ENCODE data around the gene GFY. TPM values are rescaled to one million over a fixed set of nuclear protein-coding genes. Genes with fewer than 3 reads are reported as not detected.

GFY gene
- total and polyA plus RNA-seq, 5 donors, result not detected

GRCh38 chr19:49421878-49422202, 3.3 kb upstream of the GFY start:
- no peaks in the 10 kb centered on the region for H3K27me3 ChIP-seq (ENCODE audit: control insufficient read depth, insufficient read depth)
- DNase-seq, result no peak
- ATAC-seq, result no peak
- WGBS, result 16% methylated on average over 3 of the region's 3 CpGs
- no peak overlapping the region for H3K27ac ChIP-seq (ENCODE audit: low read length)
- no peak overlapping the region for H3K4me3 ChIP-seq (ENCODE audit: low read length)
- no peaks in the 10 kb centered on the region for H3K9me3 ChIP-seq (ENCODE audit: control insufficient read depth, low read length)
- H3K4me1 ChIP-seq (ENCODE audit: control insufficient read depth, insufficient read depth, low read length), result no peaks in the 10 kb centered on the region
- intact Hi-C loops (cut with DNase I), result loop anchor here in 1 of 4 donors (10.0 kb wide), 1 partner anchor 197 kb away; no protein-coding TSS in a partner anchor

GRCh38 chr19:49422407-49423070, 2.6 kb upstream of the GFY start:
- peak; percentile 52 to 67 for ATAC-seq
- peak; percentile 46 to 78 (median 73) for DNase-seq
- Histone ChIP-seq H3K27ac (ENCODE audit: low read length) (no peak overlapping the region), H3K4me3 (ENCODE audit: low read length) (peak overlapping the region; percentile 0), H3K27me3 (ENCODE audit: control insufficient read depth, insufficient read depth) (no peaks in the 10 kb centered on the region), H3K4me1 (ENCODE audit: control insufficient read depth, insufficient read depth, low read length) (no peaks in the 10 kb centered on the region), H3K9me3 (ENCODE audit: control insufficient read depth, low read length) (no peaks in the 10 kb centered on the region)
- intact Hi-C loops (cut with DNase I), result loop anchor here in 1 of 4 donors (10.0 kb wide), 1 partner anchor 198 kb away; no protein-coding TSS in a partner anchor
- 2% methylated on average over 58 of the region's 58 CpGs for WGBS

DNA sequence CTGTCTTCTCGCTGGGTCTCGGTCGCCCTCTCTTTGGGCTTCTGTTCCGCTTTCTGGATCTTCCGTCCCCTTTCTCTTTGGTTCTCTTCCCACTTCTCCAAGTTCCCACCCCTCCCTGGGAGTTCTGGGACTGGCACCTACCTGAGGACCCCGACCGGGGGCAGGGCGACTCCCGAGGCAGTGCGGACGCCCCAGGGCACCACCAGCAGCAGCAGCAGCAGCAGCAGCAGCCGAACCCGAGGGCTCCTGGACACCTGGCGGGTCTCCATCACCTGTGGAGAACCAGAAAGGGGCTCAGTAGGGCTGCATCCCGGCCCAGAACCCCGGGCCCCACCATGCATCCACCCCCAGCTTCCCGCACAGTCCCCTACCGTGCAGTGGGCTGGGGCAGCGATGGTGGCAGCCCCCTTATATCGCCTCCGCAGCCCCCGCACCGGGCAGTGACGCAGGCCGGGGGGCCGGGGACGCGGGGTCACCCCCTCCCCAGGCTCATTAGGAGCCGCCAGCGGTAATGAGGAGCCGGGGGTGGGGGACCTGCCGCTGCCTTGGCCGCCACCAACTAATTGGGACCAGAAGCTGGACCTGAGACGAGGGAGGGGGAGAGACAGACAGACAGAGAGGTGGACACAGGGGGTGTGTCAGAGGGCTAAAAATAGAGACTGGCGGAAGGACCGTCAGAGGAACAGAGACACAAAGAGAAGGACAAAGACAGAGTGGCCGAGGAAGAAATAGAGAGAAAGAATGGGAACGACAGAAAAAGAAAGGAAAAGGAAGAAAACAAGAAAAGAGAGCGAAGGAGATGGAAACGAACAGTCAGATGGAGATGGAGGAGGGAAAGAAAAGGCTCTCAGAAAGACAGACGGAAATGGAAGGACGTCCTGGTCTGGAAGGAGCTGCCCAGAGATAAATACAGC, 1.9 kb upstream of the GFY start, which contains the start of gene PTH2:
TSS of gene PTH2 (minus strand) at position 371 of the 914 bp plus-strand sequence. CDS start at position 269, 102 bp downstream.
- 6% methylated on average over 42 of the region's 42 CpGs for WGBS
- ATAC-seq, result no peak

DNA sequence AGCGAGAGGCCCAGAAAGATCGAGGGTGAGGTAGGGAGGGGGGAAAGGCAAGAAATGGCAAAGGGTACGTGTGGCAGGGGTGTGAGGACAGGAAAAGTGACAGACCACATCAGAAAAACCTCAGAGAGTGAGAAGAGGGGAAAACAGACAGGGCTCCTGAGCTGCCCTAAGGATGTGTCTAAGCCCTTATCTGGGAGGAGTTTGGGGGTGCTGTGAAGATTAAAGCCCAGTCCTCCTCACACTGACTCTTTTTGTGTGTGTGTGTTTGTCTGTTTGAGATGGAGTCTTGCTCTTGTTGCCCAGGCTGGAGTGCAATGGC, 1.2 kb upstream of the GFY start:
- no peak for DNase-seq
- intact Hi-C loops (cut with DNase I), result loop anchor here in 1 of 4 donors (10.0 kb wide), 1 partner anchor 199 kb away; no protein-coding TSS in a partner anchor
- Histone ChIP-seq H3K4me3 (ENCODE audit: low read length) (no peak overlapping the region), H3K4me1 (ENCODE audit: control insufficient read depth, insufficient read depth, low read length) (no peaks in the 10 kb centered on the region), H3K9me3 (ENCODE audit: control insufficient read depth, low read length) (no peaks in the 10 kb centered on the region), H3K27ac (ENCODE audit: low read length) (no peak overlapping the region), H3K27me3 (ENCODE audit: control insufficient read depth, insufficient read depth) (no peaks in the 10 kb centered on the region)
- WGBS, result 12% methylated on average over 3 of the region's 3 CpGs
- no peak for ATAC-seq

More for the DNA sequence above, 1.9 kb upstream of the GFY start, which contains the start of gene PTH2:
- peak in 1 of 3 donors; percentile 26 for DNase-seq
- Histone ChIP-seq H3K27ac (ENCODE audit: low read length) (no peak within 1 kb of the TSS), H3K9me3 (ENCODE audit: control insufficient read depth, low read length) (no peaks in the 10 kb centered on the region), H3K4me1 (ENCODE audit: control insufficient read depth, insufficient read depth, low read length) (no peaks in the 10 kb centered on the region), H3K4me3 (ENCODE audit: low read length) (peak within 1 kb of the TSS; percentile 0), H3K27me3 (ENCODE audit: control insufficient read depth, insufficient read depth) (no peaks in the 10 kb centered on the region)
- intact Hi-C loops (cut with DNase I), result loop anchor here in 1 of 4 donors (10.0 kb wide), 1 partner anchor 199 kb away; no protein-coding TSS in a partner anchor

DNA sequence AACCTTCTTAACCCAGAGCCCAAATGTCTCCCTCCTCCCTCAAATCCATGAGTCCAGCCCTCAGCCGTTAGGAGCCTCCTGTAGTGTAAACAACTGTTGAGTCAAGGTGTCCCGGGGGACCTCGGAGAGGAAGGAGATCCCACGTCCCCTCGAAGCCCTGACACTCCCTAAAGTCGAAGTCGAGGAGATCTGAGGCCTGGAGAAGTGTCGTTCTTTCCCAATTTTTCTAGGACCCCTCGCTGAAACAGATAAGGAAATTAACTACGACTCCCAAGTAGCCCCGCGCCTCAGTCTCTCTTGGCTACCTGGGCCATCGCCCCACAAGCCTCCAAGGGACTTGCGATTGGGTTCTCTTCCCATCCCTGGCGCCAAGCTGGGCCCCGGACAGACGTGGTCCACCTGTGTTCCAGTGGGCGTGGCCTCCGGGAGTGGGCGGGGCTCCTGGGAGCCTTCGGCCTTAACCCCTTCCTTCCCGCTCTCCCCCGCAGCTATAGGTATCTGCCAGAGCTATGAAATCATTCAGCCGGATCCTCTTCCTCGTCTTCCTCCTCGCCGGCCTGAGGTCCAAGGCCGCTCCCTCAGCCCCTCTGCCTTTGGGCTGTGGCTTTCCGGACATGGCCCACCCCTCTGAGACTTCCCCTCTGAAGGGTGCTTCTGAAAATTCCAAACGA, 869 bp downstream of the GFY start:
- 3% methylated on average over 30 of the region's 30 CpGs for WGBS
- no peaks in the 10 kb centered on the region for H3K9me3 ChIP-seq (ENCODE audit: control insufficient read depth, low read length)

DNA sequence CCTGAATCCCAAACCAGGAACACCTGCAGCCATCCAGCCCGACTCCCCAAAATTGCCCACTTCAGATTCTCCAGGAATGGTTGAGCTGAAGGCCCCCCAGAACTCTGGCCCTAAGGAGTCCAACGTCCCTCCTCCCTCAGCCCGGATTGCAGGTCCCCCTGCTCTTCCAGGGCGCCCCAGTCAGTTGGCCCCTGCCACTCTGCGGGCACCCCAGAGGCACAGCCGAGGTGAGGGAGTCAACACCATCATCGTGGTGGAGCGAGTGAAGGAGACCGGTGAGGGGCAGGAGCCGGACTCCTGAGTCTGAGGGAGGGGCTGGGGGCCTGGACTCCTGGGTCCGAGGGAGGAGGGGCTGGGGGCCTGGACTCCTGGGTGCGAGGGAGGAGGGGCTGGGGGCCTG, 2.2 kb downstream of the GFY start:
- no peak overlapping the region for H3K4me3 ChIP-seq (ENCODE audit: low read length)
- H3K9me3 ChIP-seq (ENCODE audit: control insufficient read depth, low read length), result no peaks in the 10 kb centered on the region
- no peaks in the 10 kb centered on the region for H3K27me3 ChIP-seq (ENCODE audit: control insufficient read depth, insufficient read depth)
- no peaks in the 10 kb centered on the region for H3K4me1 ChIP-seq (ENCODE audit: control insufficient read depth, insufficient read depth, low read length)
- H3K27ac ChIP-seq (ENCODE audit: low read length), result no peak overlapping the region
- ATAC-seq, result no peak
- intact Hi-C loops (cut with DNase I), result loop anchor here in 1 of 4 donors (5.0 to 10.0 kb wide), 2 partner anchors 35 to 203 kb away; no protein-coding TSS in a partner anchor
- WGBS, result 59% methylated on average over 12 of the region's 12 CpGs
- peak in 1 of 3 donors; percentile 40 for DNase-seq

More for the DNA sequence above, 869 bp downstream of the GFY start:
- Histone ChIP-seq H3K27me3 (ENCODE audit: control insufficient read depth, insufficient read depth) (no peaks in the 10 kb centered on the region), H3K4me1 (ENCODE audit: control insufficient read depth, insufficient read depth, low read length) (no peaks in the 10 kb centered on the region), H3K4me3 (ENCODE audit: low read length) (no peak overlapping the region), H3K27ac (ENCODE audit: low read length) (no peak overlapping the region)
- intact Hi-C loops (cut with DNase I), result loop anchor here in 1 of 4 donors (5.0 to 10.0 kb wide), 2 partner anchors 34 to 201 kb away; no protein-coding TSS in a partner anchor
- ATAC-seq (no peak), DNase-seq (peak in 1 of 3 donors; percentile 52)

- no peaks in the 10 kb centered on the region for H3K9me3 ChIP-seq (ENCODE audit: control insufficient read depth, low read length)
- DNase-seq (peak in 1 of 3 donors; percentile 44), ATAC-seq (no peak)
- 2% methylated on average over 45 of the region's 45 CpGs for WGBS
- peak overlapping the region; percentile 11 for H3K4me3 ChIP-seq (ENCODE audit: low read length)
- H3K27ac ChIP-seq (ENCODE audit: low read length), result no peak overlapping the region
- H3K27me3 ChIP-seq (ENCODE audit: control insufficient read depth, insufficient read depth), result no peaks in the 10 kb centered on the region
- intact Hi-C loops (cut with DNase I), result loop anchor here in 1 of 4 donors (5.0 to 10.0 kb wide), 2 partner anchors 36 to 203 kb away; no protein-coding TSS in a partner anchor
- H3K4me1 ChIP-seq (ENCODE audit: control insufficient read depth, insufficient read depth, low read length), result no peaks in the 10 kb centered on the region
Measured at GRCh38 chr19:49427855-49428546, 2.8 kb downstream of the GFY start.

DNA sequence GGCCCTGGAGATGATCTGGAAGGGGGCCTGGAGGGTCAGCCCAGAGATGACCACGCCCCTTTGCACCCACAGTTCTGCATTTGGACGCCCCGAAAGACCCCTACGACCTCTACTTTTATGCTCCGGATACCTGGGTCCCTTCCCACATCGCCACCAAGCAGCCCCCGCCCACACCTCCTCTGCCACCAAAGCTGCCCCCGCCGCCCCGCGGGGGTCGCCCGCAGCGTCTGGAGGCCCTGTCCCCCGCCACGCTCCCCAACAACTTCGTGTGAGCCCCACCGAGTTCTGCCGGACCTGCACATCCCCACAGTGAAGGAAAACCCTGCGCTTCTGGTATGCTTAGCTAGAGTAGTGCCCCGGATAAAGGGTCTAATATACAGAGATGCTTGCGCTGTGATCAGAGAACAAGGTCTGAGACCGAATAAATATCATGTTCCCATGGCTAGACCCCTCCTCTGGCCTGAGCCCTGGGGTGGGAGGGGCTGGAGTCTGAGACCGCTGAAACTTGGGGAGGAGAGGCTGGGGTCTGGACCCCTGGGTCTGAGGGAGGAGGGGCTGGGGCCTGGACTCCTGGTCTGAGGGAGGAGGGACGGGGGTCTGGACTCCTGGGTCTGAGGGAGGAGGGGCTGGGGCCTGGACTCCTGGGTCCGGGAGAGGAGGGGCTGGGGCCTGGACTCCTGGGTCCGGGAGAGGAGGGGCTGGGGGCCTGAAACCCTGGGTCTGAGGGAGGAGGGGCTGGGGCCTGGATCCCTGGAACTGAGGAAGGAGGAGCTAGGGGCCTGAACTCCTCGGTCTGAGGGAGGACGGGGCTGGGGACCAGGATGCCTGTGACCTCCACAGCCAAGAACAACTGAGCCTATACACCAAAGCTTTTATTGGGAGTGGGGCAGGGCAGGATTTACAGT, 3.6 kb downstream of the GFY start:
- DNase-seq (no peak), ATAC-seq (no peak)
- Histone ChIP-seq H3K27me3 (ENCODE audit: control insufficient read depth, insufficient read depth) (no peaks in the 10 kb centered on the region), H3K27ac (ENCODE audit: low read length) (no peak overlapping the region), H3K4me3 (ENCODE audit: low read length) (peak overlapping the region; percentile 11), H3K9me3 (ENCODE audit: control insufficient read depth, low read length) (no peaks in the 10 kb centered on the region), H3K4me1 (ENCODE audit: control insufficient read depth, insufficient read depth, low read length) (no peaks in the 10 kb centered on the region)
- 11% methylated on average over 29 of the region's 29 CpGs for WGBS
- intact Hi-C loops (cut with DNase I), result loop anchor here in 1 of 4 donors (5.0 to 10.0 kb wide), 2 partner anchors 36 to 204 kb away; no protein-coding TSS in a partner anchor

DNA sequence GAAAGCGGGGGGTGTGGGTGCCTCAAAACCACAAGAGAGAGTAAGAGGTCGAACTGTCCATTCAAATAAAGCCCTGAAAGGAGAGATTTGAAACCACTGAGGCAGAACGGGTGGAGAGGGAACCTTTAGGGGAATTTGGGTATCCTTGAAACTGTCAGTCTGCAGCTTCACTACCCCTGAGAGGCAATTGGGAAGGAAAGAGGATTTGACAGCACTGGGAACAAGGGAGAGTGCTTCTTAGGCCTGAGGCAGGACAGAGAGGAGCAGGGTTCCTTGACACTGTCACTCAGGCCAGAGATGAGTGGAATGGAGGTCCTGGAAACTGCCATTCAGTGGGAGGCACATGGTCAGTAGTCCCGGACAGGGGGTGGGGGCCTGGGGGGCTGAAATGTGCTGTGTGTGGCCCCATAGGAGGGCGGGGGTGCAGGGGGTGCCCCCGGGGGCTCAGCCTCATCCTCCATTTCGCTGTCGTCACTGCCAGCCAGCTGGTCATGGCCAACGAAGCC, 5.0 kb downstream of the GFY start:
- WGBS, result 77% methylated on average over 9 of the region's 9 CpGs
- H3K27ac ChIP-seq (ENCODE audit: low read length), result no peak overlapping the region
- no peaks in the 10 kb centered on the region for H3K9me3 ChIP-seq (ENCODE audit: control insufficient read depth, low read length)
- no peak overlapping the region for H3K4me3 ChIP-seq (ENCODE audit: low read length)
- DNase-seq (peak in 1 of 3 donors; percentile 30), ATAC-seq (no peak)
- H3K27me3 ChIP-seq (ENCODE audit: control insufficient read depth, insufficient read depth), result no peaks in the 10 kb centered on the region
- intact Hi-C loops (cut with DNase I), result no loop called here
- H3K4me1 ChIP-seq (ENCODE audit: control insufficient read depth, insufficient read depth, low read length), result no peaks in the 10 kb centered on the region

All from right cardiac atrium (tissue), 5 donors.